Keratinocyte (primary cell): ENCODE measurements around the gene FAM13A. TPM values are rescaled to one million over a fixed set of nuclear protein-coding genes. Genes with fewer than 3 reads are reported as not detected.

Source experiments
- DNase-seq: peaks from one replicate; pipeline ENCODE4 v3.0.0-alpha.2; 2011; ENCODE audit warnings: low read depth, missing footprints, low spot score
- FAIRE-seq: peaks from 2 replicates; lab custom pipeline; 2011; peaks lifted over from hg19 to GRCh38; lab: Jason Lieb, UNC
- H2AFZ ChIP-seq: 2 replicates; pipeline ENCODE4 v1.6.0; 2012; ENCODE audit warnings: low read length, control low read depth, inconsistent platforms; ENCODE audit not compliant: control insufficient read depth
- H3K27ac ChIP-seq: 2 replicates; pipeline ENCODE4 v1.5.1; 2011; ENCODE audit warnings: low read length; ENCODE audit not compliant: control insufficient read depth, insufficient read depth
- H3K27me3 ChIP-seq: 3 replicates; pipeline ENCODE4 v1.6.0; 2011; ENCODE audit warnings: low read length; ENCODE audit not compliant: control insufficient read depth, insufficient read depth; ENCODE audit errors: extremely low read depth
- H3K36me3 ChIP-seq, 2 experiments: 2 replicates in 1 of 2; 3 replicates in 1 of 2; pipeline ENCODE4 v1.5.1; 2011; ENCODE audit warnings: low read length in 2 of 2, mild to moderate bottlenecking in 1 of 2; ENCODE audit not compliant: control insufficient read depth in 2 of 2, insufficient read depth in 2 of 2; ENCODE audit errors: extremely low read depth in 1 of 2
- H3K4me1 ChIP-seq: 3 replicates; pipeline ENCODE4 v1.5.1; 2011; ENCODE audit warnings: low read length; ENCODE audit not compliant: control insufficient read depth, insufficient read depth; ENCODE audit errors: extremely low read depth
- H3K4me2 ChIP-seq: 3 replicates; pipeline ENCODE4 v1.6.0; 2011; ENCODE audit warnings: low read depth, low read length; ENCODE audit not compliant: control insufficient read depth, insufficient read depth; ENCODE audit errors: extremely low read depth
- H3K4me3 ChIP-seq, 3 experiments: fragments of 200-600 bp in 1 of 3; sonication (generic) in 1 of 3; 2 replicates in 2 of 3; 3 replicates in 1 of 3; pipeline ENCODE4 v1.5.1; 2011 to 2016; ENCODE audit warnings: low read length in 3 of 3, mild to moderate bottlenecking in 3 of 3, control low read depth in 2 of 3, inconsistent platforms in 1 of 3, low read depth in 1 of 3, mixed read lengths in 1 of 3, mixed run types in 1 of 3, moderate library complexity in 1 of 3; ENCODE audit not compliant: control insufficient read depth in 2 of 3, insufficient read depth in 2 of 3; ENCODE audit errors: extremely low read depth in 1 of 3
- H3K79me2 ChIP-seq: 2 replicates; pipeline ENCODE4 v1.6.0; 2012; ENCODE audit warnings: low read length; ENCODE audit not compliant: control insufficient read depth, insufficient read depth
- H3K9ac ChIP-seq: 3 replicates; pipeline ENCODE4 v1.6.0; 2011; ENCODE audit warnings: low read length; ENCODE audit not compliant: control insufficient read depth, insufficient read depth; ENCODE audit errors: extremely low read depth
- H3K9me1 ChIP-seq: 3 replicates; pipeline ENCODE4 v1.6.0; 2011; ENCODE audit warnings: low read length; ENCODE audit not compliant: control insufficient read depth, insufficient read depth; ENCODE audit errors: extremely low read depth
- H3K9me3 ChIP-seq: 2 replicates; pipeline ENCODE4 v1.5.1; 2012; ENCODE audit warnings: low read depth, low read length; ENCODE audit not compliant: control insufficient read depth
- H4K20me1 ChIP-seq: 3 replicates; pipeline ENCODE4 v1.6.0; 2011; ENCODE audit warnings: low read length; ENCODE audit not compliant: control insufficient read depth, insufficient read depth; ENCODE audit errors: extremely low read depth
- CTCF ChIP-seq, 3 experiments: IDR thresholded peaks in 1 of 3; conservative IDR thresholded peaks in 1 of 3; optimal IDR thresholded peaks in 1 of 3; 2 replicates in 2 of 3; 3 replicates in 1 of 3; pipeline versions ENCODE3 to v1.5.1; 2011; ENCODE audit warnings: low read length in 3 of 3, mild to moderate bottlenecking in 3 of 3, moderate library complexity in 2 of 3, control low read depth in 1 of 3, inconsistent platforms in 1 of 3; ENCODE audit not compliant: insufficient read depth in 2 of 3; ENCODE audit errors: extremely low read depth in 1 of 3
- EZH2 ChIP-seq: IDR thresholded peaks from one replicate; pipeline ENCODE4 v1.6.1; 2012; ENCODE audit warnings: inconsistent platforms, mild to moderate bottlenecking, low read length, moderate library complexity
- dilution Hi-C: fragments of 300-500 bp; cut with MboI; formaldehyde crosslinking; loops from one replicate; pipeline ENCODE4 v1.7.0; 2020; ENCODE audit warnings: low sequenced_read_pairs; ENCODE audit not compliant: extremely low pct_ligation_motif_present
- polyA plus RNA-seq, 5 experiments: library from polyadenylated mRNA; depleted of rRNA in 3 of 5; stranded (reverse) in 3 of 5; stranded (forward) in 1 of 5; unstranded in 1 of 5; fragments of >200 nt; gene quantifications; 1 replicate in 1 of 5; 2 replicates in 3 of 5; 3 replicates in 1 of 5; pipeline versions ENCODE4 v1.2.1 to v1.2.3, GENCODE V29; 2011 to 2012; ENCODE audit warnings: missing spikeins in 2 of 5, low read depth in 1 of 5, low replicate concordance in 1 of 5

The FAM13A gene
- polyA plus RNA-seq, 1 donor (not counting 4 experiments of a cell fraction or from before 2014, with no cell fraction given), result 6.0 TPM

- no peaks in the 10 kb centered on the region for H4K20me1 ChIP-seq
- dilution Hi-C loops, result no loop called here
- no peak overlapping the region for H3K27ac ChIP-seq
- H3K4me3 ChIP-seq, result no peak overlapping the region
- no peaks in the 10 kb centered on the region for H3K36me3 ChIP-seq
- DNase-seq, result no peak
- no peaks in the 10 kb centered on the region for H3K9me3 ChIP-seq
- H3K4me2 ChIP-seq, result no peak overlapping the region
- no peak overlapping the region for H2AFZ ChIP-seq
- peaks cover 16% of the 10 kb centered on the region for H3K4me1 ChIP-seq
- no peak for FAIRE-seq
- no peaks in the 10 kb centered on the region for H3K9me1 ChIP-seq
- H3K9ac ChIP-seq, result no peak overlapping the region
- H3K27me3 ChIP-seq, result no peaks in the 10 kb centered on the region
- no peaks in the 10 kb centered on the region for H3K79me2 ChIP-seq
- TF ChIP-seq EZH2, result no peak
- no peak for TF ChIP-seq CTCF (optimal IDR thresholded peaks at IDR 0.05 in 1 of 3, IDR thresholded peaks at IDR 0.05 in 1 of 3, conservative IDR thresholded peaks at IDR 0.05 in 1 of 3; ENCODE audit: extremely low read depth in 1 of 3, insufficient read depth in 2 of 3, low read length in 3 of 3)
These were observed 186.6 kb downstream of the FAM13A start for GRCh38 chr4:88870428-88870827.

- DNase-seq (no peak), FAIRE-seq (no peak)
- H3K79me2 ChIP-seq, result no peaks in the 10 kb centered on the region
- no peaks in the 10 kb centered on the region for H4K20me1 ChIP-seq
- TF ChIP-seq EZH2 (no peak), CTCF (optimal IDR thresholded peaks at IDR 0.05 in 1 of 3, IDR thresholded peaks at IDR 0.05 in 1 of 3, conservative IDR thresholded peaks at IDR 0.05 in 1 of 3; ENCODE audit: extremely low read depth in 1 of 3, insufficient read depth in 2 of 3, low read length in 3 of 3) (no peak)
- H3K4me3 ChIP-seq, result no peak overlapping the region
- dilution Hi-C loops, result no loop called here
- H3K36me3 ChIP-seq, result no peaks in the 10 kb centered on the region
- no peaks in the 10 kb centered on the region for H3K27me3 ChIP-seq
- peaks cover 23% of the 10 kb centered on the region for H3K4me1 ChIP-seq
- H3K9ac ChIP-seq, result no peak overlapping the region
- no peak overlapping the region for H3K27ac ChIP-seq
- H2AFZ ChIP-seq, result no peak overlapping the region
- no peaks in the 10 kb centered on the region for H3K9me1 ChIP-seq
- H3K9me3 ChIP-seq, result no peaks in the 10 kb centered on the region
- no peak overlapping the region for H3K4me2 ChIP-seq
These were observed 188.5 kb downstream of the FAM13A start for GRCh38 chr4:88868510-88868909.
